Stimulated activated CD4-positive, alpha-beta T cell treated with anti-CD3 and anti-CD28 coated beads, Interleukin-2, amount 100 ng/mL, for 24 hours (primary cell): ENCODE results near the gene KLHL22.
A peak's percentile ranks its signal among the peaks of the same experiment; 100 is the strongest.
"Not testable (repeated sequence)": the region's sequence is repeated elsewhere in the genome, so short reads cannot be mapped to it uniquely, and the experiment has no call there.

ENCODE experiments used
- DNase-seq, 2 donors: peaks; one replicate each; pipeline ENCODE4 v3.0.0-alpha.2; 2020

KLHL22 gene

GRCh38 chr22:20523086-20523983 lies 27.7 kb upstream of the KLHL22 start:
- DNase-seq, result no peak

GRCh38 chr22:20522134-20523004 lies 26.8 kb upstream of the KLHL22 start:
- no peak for DNase-seq

- peak in 1 of 2 donors; percentile 38 for DNase-seq
Measured at GRCh38 chr22:20520093-20520511, 24.5 kb upstream of the KLHL22 start.

GRCh38 chr22:20519558-20519957 lies 24.0 kb upstream of the KLHL22 start:
- DNase-seq, result no peak

GRCh38 chr22:20517841-20518592 lies 22.4 kb upstream of the KLHL22 start:
- no peak for DNase-seq

GRCh38 chr22:20517422-20517821 lies 21.8 kb upstream of the KLHL22 start:
- DNase-seq, result no peak

- no peak for DNase-seq
Measured at GRCh38 chr22:20516399-20516798, 20.8 kb upstream of the KLHL22 start.

GRCh38 chr22:20514658-20515406 lies 19.2 kb upstream of the KLHL22 start:
- no peak for DNase-seq

- no peak for DNase-seq
Measured at GRCh38 chr22:20511578-20512229, 16.1 kb upstream of the KLHL22 start.

- no peak for DNase-seq
Measured at GRCh38 chr22:20510811-20511577, 15.4 kb upstream of the KLHL22 start.

GRCh38 chr22:20509344-20510047 lies 13.9 kb upstream of the KLHL22 start:
- peak; percentile 63 to 72 for DNase-seq

GRCh38 chr22:20508815-20509271 lies 13.2 kb upstream of the KLHL22 start:
- no peak for DNase-seq

GRCh38 chr22:20508067-20508755 lies 12.6 kb upstream of the KLHL22 start:
- DNase-seq, result not testable (repeated sequence)

GRCh38 chr22:20507253-20508066 lies 11.9 kb upstream of the KLHL22 start, which contains the start of gene MED15:
Gene MED15, plus strand, starts transcription at chr22:20507610. Its CDS starts 69 bp downstream, at chr22:20507679.
- DNase-seq, result peak; percentile 91 to 92

- DNase-seq, result no peak
Measured at GRCh38 chr22:20506543-20507252, 11.1 kb upstream of the KLHL22 start.

GRCh38 chr22:20504293-20504922 lies 8.8 kb upstream of the KLHL22 start:
- not testable (repeated sequence) for DNase-seq

- DNase-seq, result no peak
Measured at GRCh38 chr22:20503816-20504215, 8.2 kb upstream of the KLHL22 start.
